HAP-1 (cell line): ENCODE data around the gene SYNPO2L.
"Not testable (repeated sequence)": the region's sequence is repeated elsewhere in the genome, so short reads cannot be mapped to it uniquely, and the experiment has no call there.

ENCODE experiments used
- DNase-seq, 2 experiments: peaks; one replicate each; pipeline ENCODE4 v3.0.0-alpha.2; 2016 to 2020; ENCODE audit warnings: low spot score in 2 of 2
- H3K27me3 ChIP-seq: fragments of 250-450 bp; sonication (Bioruptor Pico); 2 replicates; pipeline ENCODE4 v1.5.1; 2020; ENCODE audit warnings: low read depth, mild to moderate bottlenecking, moderate library complexity
- H3K36me3 ChIP-seq: fragments of 250-450 bp; sonication (Bioruptor Pico); replicated peaks from 2 replicates; pipeline ENCODE4 v1.5.1; 2020; ENCODE audit warnings: mild to moderate bottlenecking
- H3K4me1 ChIP-seq: fragments of 250-450 bp; sonication (Bioruptor Pico); 2 replicates; pipeline ENCODE4 v1.5.1; 2020; ENCODE audit warnings: mild to moderate bottlenecking
- H3K4me3 ChIP-seq: fragments of 250-450 bp; sonication (Bioruptor Pico); 2 replicates; pipeline ENCODE4 v1.5.1; 2020; ENCODE audit warnings: mild to moderate bottlenecking, moderate library complexity
- H3K9me3 ChIP-seq: fragments of 250-450 bp; sonication (Bioruptor Pico); 2 replicates; pipeline ENCODE4 v1.5.1; 2020; ENCODE audit warnings: mild to moderate bottlenecking, moderate library complexity
- in situ Hi-C: fragments of 300-500 bp; cut with MboI; formaldehyde crosslinking; loops from 3 replicates; pipeline ENCODE4 v1.14.3; 2020; ENCODE audit warnings: low sequenced_read_pairs, inconsistent platforms, mixed read lengths

The SYNPO2L gene

GRCh38 chr10:73663621-73664020, 7.8 kb upstream of the SYNPO2L start:
- H3K27me3 ChIP-seq, H3K36me3 ChIP-seq, DNase-seq, H3K4me3 ChIP-seq, H3K9me3 ChIP-seq, in situ Hi-C loops, H3K4me1 ChIP-seq: not testable (repeated sequence)

- in situ Hi-C loops, result not testable (repeated sequence)
Observed at GRCh38 chr10:73662705-73663104, 6.9 kb upstream of the SYNPO2L start.

GRCh38 chr10:73655257-73655989, 406 bp downstream of the SYNPO2L start:
- H3K27me3 ChIP-seq, result no peaks in the 10 kb centered on the region
- DNase-seq, result no peak
- H3K4me3 ChIP-seq, result no peak overlapping the region
- H3K4me1 ChIP-seq, result no peaks in the 10 kb centered on the region
- in situ Hi-C loops, result no loop called here
- H3K36me3 ChIP-seq, result no peaks in the 10 kb centered on the region
- no peaks in the 10 kb centered on the region for H3K9me3 ChIP-seq

More at GRCh38 chr10:73662705-73663104, 6.9 kb upstream of the SYNPO2L start:
- not testable (repeated sequence) for DNase-seq, H3K9me3 ChIP-seq, H3K4me1 ChIP-seq, H3K4me3 ChIP-seq, H3K27me3 ChIP-seq, H3K36me3 ChIP-seq

GRCh38 chr10:73653701-73654100, 2.1 kb downstream of the SYNPO2L start:
- no peaks in the 10 kb centered on the region for H3K9me3 ChIP-seq
- in situ Hi-C loops, result no loop called here
- H3K4me3 ChIP-seq, result no peak overlapping the region
- H3K36me3 ChIP-seq, result no peaks in the 10 kb centered on the region
- H3K27me3 ChIP-seq, result no peaks in the 10 kb centered on the region
- H3K4me1 ChIP-seq, result no peaks in the 10 kb centered on the region
- no peak for DNase-seq

GRCh38 chr10:73653195-73653594, 2.6 kb downstream of the SYNPO2L start:
- Histone ChIP-seq H3K27me3 (no peaks in the 10 kb centered on the region), H3K9me3 (no peaks in the 10 kb centered on the region), H3K4me3 (no peak overlapping the region), H3K4me1 (no peaks in the 10 kb centered on the region), H3K36me3 (no peaks in the 10 kb centered on the region)
- no peak for DNase-seq
- in situ Hi-C loops, result no loop called here

- no peak for DNase-seq
- no peaks in the 10 kb centered on the region for H3K9me3 ChIP-seq
- H3K36me3 ChIP-seq, result no peaks in the 10 kb centered on the region
- no peak overlapping the region for H3K4me3 ChIP-seq
- no peaks in the 10 kb centered on the region for H3K4me1 ChIP-seq
- in situ Hi-C loops, result no loop called here
- H3K27me3 ChIP-seq, result no peaks in the 10 kb centered on the region
Observed at GRCh38 chr10:73650537-73651331, 5.1 kb downstream of the SYNPO2L start.

GRCh38 chr10:73649876-73650536, 5.8 kb downstream of the SYNPO2L start:
- Histone ChIP-seq H3K4me3 (no peak overlapping the region), H3K36me3 (no peaks in the 10 kb centered on the region), H3K27me3 (no peaks in the 10 kb centered on the region), H3K4me1 (no peaks in the 10 kb centered on the region), H3K9me3 (no peaks in the 10 kb centered on the region)
- no peak for DNase-seq
- in situ Hi-C loops, result no loop called here

- no peak for DNase-seq
- Histone ChIP-seq H3K4me3 (no peak overlapping the region), H3K27me3 (no peaks in the 10 kb centered on the region), H3K9me3 (no peaks in the 10 kb centered on the region), H3K36me3 (no peaks in the 10 kb centered on the region), H3K4me1 (no peaks in the 10 kb centered on the region)
- in situ Hi-C loops, result no loop called here
Observed at GRCh38 chr10:73648975-73649829, 6.6 kb downstream of the SYNPO2L start.

GRCh38 chr10:73647875-73648651, 7.8 kb downstream of the SYNPO2L start:
- in situ Hi-C loops, result no loop called here
- DNase-seq, result no peak

GRCh38 chr10:73647211-73647874, 8.5 kb downstream of the SYNPO2L start:
- Histone ChIP-seq H3K36me3 (no peaks in the 10 kb centered on the region), H3K9me3 (no peaks in the 10 kb centered on the region), H3K27me3 (no peaks in the 10 kb centered on the region), H3K4me1 (no peaks in the 10 kb centered on the region), H3K4me3 (no peak overlapping the region)
- DNase-seq, result no peak
- in situ Hi-C loops, result no loop called here

More at GRCh38 chr10:73647875-73648651, 7.8 kb downstream of the SYNPO2L start:
- no peaks in the 10 kb centered on the region for H3K9me3 ChIP-seq
- H3K4me3 ChIP-seq, result no peak overlapping the region
- H3K27me3 ChIP-seq, result no peaks in the 10 kb centered on the region
- no peaks in the 10 kb centered on the region for H3K4me1 ChIP-seq
- H3K36me3 ChIP-seq, result no peaks in the 10 kb centered on the region

- no peak for DNase-seq
- in situ Hi-C loops, result no loop called here
- no peaks in the 10 kb centered on the region for H3K27me3 ChIP-seq
- no peaks in the 10 kb centered on the region for H3K9me3 ChIP-seq
- H3K36me3 ChIP-seq, result no peaks in the 10 kb centered on the region
- H3K4me3 ChIP-seq, result no peak overlapping the region
- no peaks in the 10 kb centered on the region for H3K4me1 ChIP-seq
Observed at GRCh38 chr10:73646598-73647041, 9.2 kb downstream of the SYNPO2L start.

GRCh38 chr10:73645251-73645650, 10.6 kb downstream of the SYNPO2L start:
- Histone ChIP-seq H3K36me3 (no peaks in the 10 kb centered on the region), H3K27me3 (no peaks in the 10 kb centered on the region), H3K4me3 (no peak overlapping the region), H3K4me1 (no peaks in the 10 kb centered on the region), H3K9me3 (no peaks in the 10 kb centered on the region)
- in situ Hi-C loops, result no loop called here
- no peak for DNase-seq
